Adipose tissue (tissue), 3 donors: ENCODE measurements around the gene KIAA1755. TPM values are rescaled to one million over a fixed set of nuclear protein-coding genes. Genes with fewer than 3 reads are reported as not detected.

ENCODE experiments used
- H3K27ac ChIP-seq: one replicate; pipeline ENCODE4 v1.5.1; 2013; ENCODE audit warnings: low read depth, low read length
- WGBS, 3 donors: extraction: QIAGEN DNeasy Blood & Tissue Kit; methylation state at CpG; one replicate each; pipeline ENCODE4 v1.1.7; 2013; 5-methylcytosine and 5-hydroxymethylcytosine counted together
- polyA plus RNA-seq, 3 donors: library from polyadenylated mRNA; stranded (reverse); fragments of 200-250 nt; gene quantifications; one replicate each; pipeline ENCODE4 v1.2.3, GENCODE V29; 2013
- donor health status: healthy with polysubstance abuse.
- donor health status: Bipolar disorder and iron deficiency.
- donor health status: healthy.

The KIAA1755 gene
- polyA plus RNA-seq, 3 donors: 0.47 to 6.4 (median 1.2) TPM

DNA sequence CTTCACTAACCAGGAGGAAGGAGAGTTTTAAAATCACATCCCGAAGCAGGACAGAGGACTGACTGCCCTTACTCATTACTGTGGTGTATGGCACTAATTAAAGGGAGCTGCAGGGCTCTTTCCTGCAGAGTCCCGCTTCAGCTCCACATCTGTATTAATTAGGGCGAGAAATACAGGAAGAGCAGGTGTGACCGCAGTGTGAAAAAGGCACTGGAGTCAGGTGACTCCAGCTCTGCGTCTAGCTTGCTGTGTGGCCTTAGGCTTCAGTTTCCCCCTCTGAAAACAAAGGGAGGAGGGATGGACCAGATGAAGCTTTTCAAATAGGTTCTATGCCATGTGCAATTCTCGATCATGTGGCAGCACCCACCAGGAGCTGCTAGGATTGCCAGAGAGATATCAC, 34.0 kb downstream of the KIAA1755 start:
- no peak overlapping the region for H3K27ac ChIP-seq
- 59 to 82% (median 66%) methylated on average over 6 of the region's 6 CpGs for WGBS, 3 donors

DNA sequence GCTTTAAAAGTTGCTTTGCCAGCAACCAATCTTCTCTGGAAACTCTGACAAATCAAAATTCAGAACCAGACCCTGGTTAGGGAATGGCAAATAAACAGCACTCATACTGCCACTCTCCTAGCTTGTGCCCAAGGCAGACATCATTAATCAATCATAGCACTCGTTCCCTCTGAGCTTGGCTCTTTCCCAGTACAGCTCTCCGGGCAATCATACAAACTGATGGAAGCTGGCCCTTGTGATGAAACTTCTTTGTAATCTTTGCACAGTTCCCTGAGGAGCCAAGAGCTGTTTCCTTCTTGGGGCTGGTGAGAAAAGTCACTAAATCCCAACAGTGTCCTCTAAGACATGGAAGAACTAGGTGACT, 34.7 kb downstream of the KIAA1755 start:
- WGBS, 3 donors: 27 to 50% (median 40%) methylated on average over 2 of the region's 2 CpGs
- H3K27ac ChIP-seq: no peak overlapping the region

- 79 to 89% (median 86%) methylated on average over 8 of the region's 8 CpGs for WGBS, 3 donors
- H3K27ac ChIP-seq: no peak overlapping the region
These were observed 35.2 kb downstream of the KIAA1755 start for GRCh38 chr20:38225240-38225899.

DNA sequence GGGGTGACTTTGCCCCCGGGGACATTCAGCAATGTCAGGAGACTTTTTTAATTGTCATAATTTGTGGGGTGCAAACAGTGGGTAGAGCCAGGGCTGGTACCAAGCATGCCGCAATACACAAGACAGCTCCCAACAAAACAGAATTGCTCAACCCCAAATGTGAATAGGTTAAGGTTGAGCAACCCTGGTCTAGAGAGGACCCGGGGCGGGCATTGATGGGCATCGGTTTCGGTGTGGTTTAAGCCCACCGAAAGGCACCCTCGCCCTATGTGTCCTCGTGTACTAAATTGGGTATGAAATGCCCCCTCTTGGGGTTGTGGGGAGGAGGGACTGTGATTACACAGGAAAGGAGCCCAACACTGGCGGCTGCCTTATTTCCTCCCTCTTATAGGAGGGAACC, 36.0 kb downstream of the KIAA1755 start:
- 55 to 81% (median 56%) methylated on average over 10 of the region's 10 CpGs for WGBS, 3 donors
- H3K27ac ChIP-seq: no peak overlapping the region

DNA sequence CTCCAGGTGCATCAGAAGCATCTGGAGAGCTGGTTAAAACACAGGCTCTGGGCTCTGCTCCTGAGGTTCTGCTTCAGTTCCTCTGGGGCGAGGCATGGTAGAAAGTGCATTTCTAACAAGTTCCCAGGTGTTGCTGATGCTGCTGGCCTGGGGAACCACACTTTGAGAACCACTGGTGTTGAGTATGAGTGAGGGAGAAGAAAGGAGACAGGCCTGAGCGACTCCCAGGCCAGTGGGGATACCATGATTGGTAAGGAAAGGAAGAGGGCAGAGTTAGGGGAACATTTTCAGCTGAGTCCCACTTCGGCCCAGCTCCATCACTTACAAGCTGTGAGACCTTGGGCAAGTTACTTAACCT, 36.8 kb downstream of the KIAA1755 start:
- H3K27ac ChIP-seq: no peak overlapping the region
- whole genome bisulfite sequencing, 3 donors: 83 to 95% (median 93%) methylated on average over 3 of the region's 3 CpGs

DNA sequence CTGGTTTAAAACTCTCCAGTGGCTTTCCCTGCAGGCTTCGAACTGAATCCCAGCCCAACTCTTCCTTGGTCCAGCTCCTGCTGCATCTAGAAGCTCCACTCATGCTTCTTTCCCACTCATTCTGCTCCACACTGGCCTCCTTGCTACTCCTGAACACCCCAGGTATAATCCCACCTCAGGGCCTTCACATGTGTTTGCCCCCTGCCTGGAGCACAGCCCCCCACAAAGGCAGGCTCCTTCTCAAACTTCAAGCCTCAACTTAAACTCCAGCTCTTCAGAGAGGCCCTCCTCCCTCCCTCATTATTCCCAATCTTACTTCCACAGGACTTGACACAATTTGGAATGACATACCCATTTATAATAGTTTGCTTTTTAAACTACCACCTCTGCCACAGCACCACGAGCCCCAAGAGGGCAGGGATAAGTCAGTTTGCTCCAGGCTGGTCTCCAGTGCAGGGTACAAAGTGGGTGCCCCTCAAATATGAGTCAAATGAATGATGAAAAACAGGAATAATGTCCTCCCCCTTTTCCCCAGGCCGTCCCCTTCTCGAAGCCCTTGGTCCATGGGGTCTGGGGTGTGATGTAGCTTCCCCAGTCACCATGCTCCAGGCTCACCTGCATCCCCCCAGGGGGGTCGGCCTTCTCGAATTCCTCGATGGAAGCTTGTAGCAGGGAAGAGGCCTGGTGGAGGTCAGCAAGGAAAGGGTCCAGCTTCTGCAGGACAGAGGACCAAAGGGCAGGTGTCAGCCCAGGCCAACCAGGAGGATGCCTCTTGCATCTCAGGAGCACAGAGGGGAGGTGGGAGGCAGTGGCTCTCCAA, 37.4 kb downstream of the KIAA1755 start:
- 57 to 67% (median 64%) methylated on average over 7 of the region's 7 CpGs for WGBS, 3 donors
- H3K27ac ChIP-seq: no peak overlapping the region

DNA sequence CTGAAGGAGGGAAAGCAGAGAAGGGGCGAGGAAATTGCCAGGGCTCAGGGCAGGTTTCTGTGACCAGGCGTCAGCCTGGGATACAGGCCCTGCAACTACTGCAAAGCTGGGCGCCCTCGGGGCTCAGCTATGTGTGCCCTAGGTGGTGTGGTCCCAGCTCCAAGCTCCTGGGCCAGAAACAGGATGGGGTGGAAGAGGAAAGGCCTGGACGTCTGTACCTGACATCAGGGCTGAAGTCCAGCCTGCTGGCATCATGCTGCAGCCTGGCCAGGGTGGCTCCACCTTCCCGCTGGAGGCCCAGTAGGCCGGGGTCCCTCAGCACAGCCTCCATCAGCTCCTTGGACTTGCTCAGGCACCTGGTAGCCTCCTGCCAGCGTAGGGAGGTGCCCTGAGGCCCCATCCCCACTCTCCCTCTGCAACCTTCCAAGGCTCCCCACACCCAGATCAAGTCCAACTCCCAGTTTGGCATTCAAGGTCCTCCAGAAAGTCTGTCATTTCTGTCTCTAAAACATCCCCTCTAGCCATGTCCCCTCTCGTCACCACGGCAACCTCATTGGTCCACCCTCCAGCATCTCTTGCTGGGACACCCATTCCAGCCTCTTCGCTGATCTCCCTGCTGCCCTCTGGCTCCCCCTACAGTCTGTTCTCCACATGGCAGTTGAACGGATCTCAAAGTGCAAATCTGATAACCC, 38.2 kb downstream of the KIAA1755 start:
- 48 to 60% (median 52%) methylated on average over 12 of the region's 12 CpGs for WGBS, 3 donors
- no peak overlapping the region for H3K27ac ChIP-seq

GRCh38 chr20:38221119-38221589, 39.4 kb downstream of the KIAA1755 start:
- 12 to 16% (median 16%) methylated on average over 11 of the region's 11 CpGs for WGBS, 3 donors
- no peak overlapping the region for H3K27ac ChIP-seq

- 58 to 81% (median 72%) methylated on average over 11 of the region's 11 CpGs for WGBS, 3 donors
- H3K27ac ChIP-seq: no peak overlapping the region
These were observed 39.9 kb downstream of the KIAA1755 start for GRCh38 chr20:38220587-38221118.

- 76 to 94% (median 92%) methylated on average over 19 of the region's 19 CpGs for WGBS, 3 donors
- H3K27ac ChIP-seq: no peak overlapping the region
These were observed 41.3 kb downstream of the KIAA1755 start for GRCh38 chr20:38219006-38219950.

GRCh38 chr20:38218566-38218885, 42.0 kb downstream of the KIAA1755 start:
- H3K27ac ChIP-seq: no peak overlapping the region
- 76 to 91% (median 81%) methylated on average over 7 of the region's 7 CpGs for WGBS, 3 donors

- WGBS, 3 donors: 42 to 67% (median 62%) methylated on average over 15 of the region's 15 CpGs
- no peak overlapping the region for H3K27ac ChIP-seq
These were observed 42.6 kb downstream of the KIAA1755 start for GRCh38 chr20:38217791-38218565.

DNA sequence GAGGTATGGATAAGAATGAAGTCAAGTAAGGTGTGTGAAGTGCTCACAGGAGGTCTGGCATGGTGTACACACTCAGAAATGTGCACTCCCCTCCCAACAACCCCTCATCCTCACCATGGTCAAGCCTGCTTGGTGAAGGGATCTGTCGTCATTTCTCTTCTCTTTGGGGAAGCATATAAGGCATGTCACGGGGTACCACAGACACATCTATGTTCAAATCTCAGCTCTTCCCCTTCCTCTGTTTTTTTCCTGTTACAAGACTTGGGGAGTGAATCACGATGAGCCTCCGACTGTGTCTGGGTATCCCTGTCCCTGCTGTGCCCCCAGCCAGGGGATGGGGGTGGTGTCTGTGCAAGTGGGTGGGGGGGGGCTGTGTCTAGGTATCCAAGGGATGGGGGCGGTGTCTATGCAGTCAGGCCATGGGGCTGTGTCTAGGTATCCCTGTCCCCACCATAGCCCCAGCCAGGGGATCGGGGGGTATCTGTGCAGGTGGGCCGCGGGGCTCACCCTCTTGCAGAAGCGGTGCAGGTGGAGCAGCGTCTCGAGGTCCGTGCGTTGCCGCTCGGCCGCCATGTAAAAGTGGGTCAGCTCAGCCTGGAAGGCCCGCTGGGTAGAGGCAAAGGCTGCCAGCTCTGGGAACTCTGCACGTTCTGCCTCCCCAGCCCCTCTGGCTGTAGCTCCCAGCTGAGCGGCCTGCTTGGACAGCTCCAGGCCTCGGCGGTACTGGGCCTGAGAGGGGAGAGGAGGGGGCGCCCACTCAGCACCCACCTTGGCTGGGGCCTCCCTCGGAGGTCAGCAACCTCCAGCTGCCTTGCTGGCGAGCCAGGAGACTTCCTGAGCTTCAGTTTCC, 43.6 kb downstream of the KIAA1755 start:
- WGBS, 3 donors: 84 to 91% (median 89%) methylated on average over 24 of the region's 24 CpGs
- H3K27ac ChIP-seq: no peak overlapping the region

- WGBS, 3 donors: 83 to 93% (median 91%) methylated on average over 6 of the region's 6 CpGs
- no peak overlapping the region for H3K27ac ChIP-seq
These were observed 44.3 kb downstream of the KIAA1755 start for GRCh38 chr20:38216201-38216600.

GRCh38 chr20:38215194-38216182, 45.0 kb downstream of the KIAA1755 start:
- H3K27ac ChIP-seq: no peak overlapping the region
- WGBS, 3 donors: 69 to 88% (median 85%) methylated on average over 23 of the region's 23 CpGs
